K562 (cell line): ENCODE data around the gene MPHOSPH9. TPM values are rescaled to one million over a fixed set of nuclear protein-coding genes. Genes with fewer than 3 reads are reported as not detected.
A peak's percentile ranks its signal among the peaks of the same experiment; 100 is the strongest.

Source experiments
- ARID1B ChIP-seq: fragments of 450-650 bp; IDR thresholded peaks from 2 replicates; pipeline ENCODE4 v1.6.1; 2016; ENCODE audit warnings: antibody characterized with exemption, mild to moderate bottlenecking, inconsistent platforms
- ARID3A ChIP-seq: IDR thresholded peaks from 2 replicates; pipeline ENCODE4 v1.6.1; 2012; ENCODE audit warnings: low read depth, low read length, improper control_type of control experiment, borderline replicate concordance
- ARNT ChIP-seq, 2 experiments: fragments of 450-650 bp; IDR thresholded peaks; 2 replicates each; pipeline ENCODE4 v1.6.1; 2016; ENCODE audit warnings: mild to moderate bottlenecking in 1 of 2
- CBFA2T3 ChIP-seq: fragments of 450-650 bp; IDR thresholded peaks from 2 replicates; pipeline ENCODE4 v1.6.1; 2017
- CEBPG ChIP-seq, 3 experiments: fragments of 200-800 bp in 1 of 3; sonication (Bioruptor generic) in 1 of 3; sonication (generic) in 1 of 3; formaldehyde crosslinking in 1 of 3; IDR thresholded peaks in 2 of 3; conservative IDR thresholded peaks in 1 of 3; 2 replicates each; pipeline versions ENCODE4 v1.6.1 to v1.8.0; 2016 to 2022; ENCODE audit warnings: missing compliant biosample characterization in 2 of 3, missing genetic modification characterization in 2 of 3, mild to moderate bottlenecking in 1 of 3, missing genetic modification reagents in 1 of 3
- CTBP1 ChIP-seq: fragments of 450-650 bp; IDR thresholded peaks from 2 replicates; pipeline ENCODE4 v1.6.1; 2016; ENCODE audit warnings: borderline replicate concordance
- ETS1 ChIP-seq: conservative IDR thresholded peaks from 2 replicates; pipeline ENCODE4 v1.6.1; 2011; ENCODE audit warnings: low read depth, mild to moderate bottlenecking, low read length; ENCODE audit not compliant: control insufficient read depth
- HDAC2 ChIP-seq: fragments of 450-650 bp; IDR thresholded peaks from 2 replicates; pipeline ENCODE4 v1.6.1; 2016; ENCODE audit warnings: mild to moderate bottlenecking
- HDAC8 ChIP-seq: fragments of 450-650 bp; IDR thresholded peaks from 2 replicates; pipeline ENCODE4 v1.6.1; 2016; ENCODE audit warnings: mild to moderate bottlenecking, missing genetic modification characterization, moderate library complexity, missing compliant biosample characterization
- KDM1A ChIP-seq, 2 experiments: fragments of 450-650 bp; IDR thresholded peaks; 2 replicates each; pipeline ENCODE4 v1.6.1; 2016; ENCODE audit warnings: mild to moderate bottlenecking in 2 of 2
- NFIC ChIP-seq: fragments of 450-650 bp; IDR thresholded peaks from 2 replicates; pipeline ENCODE4 v1.6.1; 2017; ENCODE audit warnings: mild to moderate bottlenecking, inconsistent platforms
- POLR2AphosphoS5 ChIP-seq: IDR thresholded peaks from 2 replicates; pipeline ENCODE4 v1.6.1; 2011; ENCODE audit warnings: mild to moderate bottlenecking, low read depth, low read length, moderate library complexity; ENCODE audit not compliant: control insufficient read depth, insufficient read depth
- SMARCE1 ChIP-seq: fragments of 450-650 bp; IDR thresholded peaks from 2 replicates; pipeline ENCODE4 v1.7.1; 2016; ENCODE audit warnings: mild to moderate bottlenecking
- STAT5A ChIP-seq: IDR thresholded peaks from 2 replicates; pipeline ENCODE4 v1.6.1; 2012; ENCODE audit warnings: low read length, inconsistent platforms, borderline replicate concordance
- TBL1XR1 ChIP-seq, 2 experiments: IDR thresholded peaks; 2 replicates each; pipeline ENCODE4 v1.6.1; 2012; ENCODE audit warnings: improper control_type of control experiment in 2 of 2, low read length in 2 of 2, mild to moderate bottlenecking in 1 of 2
- TCF3 ChIP-seq: sonication (generic); formaldehyde crosslinking; IDR thresholded peaks from 2 replicates; pipeline ENCODE4 v1.4.0; 2020; ENCODE audit warnings: mild to moderate bottlenecking, missing genetic modification reagents
- VEZF1 ChIP-seq: fragments of 200-800 bp; sonication (Bioruptor generic); IDR thresholded peaks from 2 replicates; pipeline ENCODE4 v1.6.1; 2017; ENCODE audit warnings: missing genetic modification characterization, missing compliant biosample characterization
- YY1 ChIP-seq, 3 experiments: IDR thresholded peaks; 2 replicates each; pipeline ENCODE4 v1.6.1; 2011; ENCODE audit warnings: low read length in 2 of 3, mild to moderate bottlenecking in 2 of 3, moderate library complexity in 2 of 3, borderline replicate concordance in 1 of 3, control low read depth in 1 of 3, low read depth in 1 of 3; ENCODE audit not compliant: insufficient read depth in 3 of 3, insufficient replicate concordance in 2 of 3, control insufficient read depth in 1 of 3, insufficient read length in 1 of 3; ENCODE audit errors: extremely low read depth in 1 of 3
- ZNF140 ChIP-seq: fragments of 250-450 bp; sonication (Bioruptor Pico); IDR thresholded peaks from 2 replicates; pipeline ENCODE4 v1.8.0; 2021; ENCODE audit warnings: moderate library complexity, mild to moderate bottlenecking, inconsistent platforms
- ZNF512 ChIP-seq: IDR thresholded peaks from 2 replicates; pipeline ENCODE4 v1.6.1; 2016; ENCODE audit warnings: missing genetic modification characterization, missing compliant biosample characterization
- polyA plus RNA-seq, 8 experiments: library from polyadenylated mRNA; depleted of rRNA in 4 of 8; stranded (reverse) in 5 of 8; unstranded in 3 of 8; fragments of >200 nt; fragmentation: Nextera tagmentation in 2 of 8; fragmentation: Illumina TruSeq in 1 of 8; extraction: Ambion mirVana in 2 of 8; extraction: Trizol in 1 of 8; gene quantifications; 2 replicates each; pipeline versions ENCODE4 v1.2.1 to v1.2.3, GENCODE V29; 2011 to 2014; ENCODE audit warnings: inconsistent platforms in 1 of 8, missing spikeins in 1 of 8
- total RNA-seq, 7 experiments: library from RNA; depleted of rRNA in 6 of 7; stranded (reverse); fragments of >200 nt in 6 of 7; fragmentation: Illumina TruSeq in 2 of 7; extraction: Trizol in 2 of 7; gene quantifications; 2 replicates each; pipeline versions ENCODE4 v1.2.1 to v1.2.3, GENCODE V29; 2011 to 2021; ENCODE audit warnings: low replicate concordance in 1 of 7

The MPHOSPH9 gene
- total and polyA plus RNA-seq, 9 of the 15 experiments (the other 6 are each of a cell fraction or from before 2014, with no cell fraction given) = 14.2 to 103 (median 54.5) TPM

- TF ChIP-seq SMARCE1 (peak; percentile 89), ARNT (IDR thresholded peaks at IDR 0.05) (0 out of 4 replicates have a peak, but pooled peaks of 1 of the 2 experiments have one; percentile 50), KDM1A (IDR thresholded peaks at IDR 0.05) (peak; percentile 53 to 70; a peak in 3 of 4 replicates), POLR2AphosphoS5 (peak; percentile 57; the same call in 1 of the 2 replicates), HDAC8 (tag) (no peak), YY1 (IDR thresholded peaks at IDR 0.05; ENCODE audit: borderline replicate concordance in 1 of 3, control insufficient read depth in 1 of 3, extremely low read depth in 1 of 3, insufficient read depth in 3 of 3, insufficient read length in 1 of 3, insufficient replicate concordance in 2 of 3, low read depth in 1 of 3, low read length in 2 of 3) (peak in 1 of 3 experiments; percentile 2), ZNF140 (CRISPR knock-in tag) (no peak), TCF3 (CRISPR knock-in tag) (peak; percentile 80), ARID1B (peak; percentile 95), VEZF1 (CRISPR knock-in tag) (0 out of 2 replicates have a peak, but pooled peaks have one; percentile 32), TBL1XR1 (IDR thresholded peaks at IDR 0.05; ENCODE audit: low read length in 2 of 2) (peak in 1 of 2 experiments; percentile 68; a peak in 2 of 4 replicates), ZNF512 (tag) (no peak), NFIC (peak; percentile 77), STAT5A (peak; percentile 65), CEBPG (CRISPR knock-in tag; IDR thresholded peaks at IDR 0.05) (no peak), CEBPG (tag; conservative IDR thresholded peaks at IDR 0.05 in 1 of 2, IDR thresholded peaks at IDR 0.05 in 1 of 2) (no peak), ETS1 (no peak), ARID3A (0 out of 2 replicates have a peak, but pooled peaks have one; percentile 59), HDAC2 (peak; percentile 77), CBFA2T3 (peak; percentile 95), CTBP1 (peak; percentile 84)
Observed at GRCh38 chr12:123149501-123150274, 83.3 kb downstream of the MPHOSPH9 start (continued).
